Astrocyte of the cerebellum (primary cell): ENCODE results near the gene PBX3.

ENCODE experiments used
- DNase-seq: peaks from one replicate; pipeline ENCODE4 v3.0.0-alpha.2; 2011; ENCODE audit warnings: low read depth
- H3K4me3 ChIP-seq: 2 replicates; pipeline ENCODE4 v1.5.1; 2011; ENCODE audit warnings: mild to moderate bottlenecking, low read depth, low read length, moderate library complexity
- in situ Hi-C: cut with HindIII; loops from 2 replicates; pipeline ENCODE4 v1.10.0; 2017; ENCODE audit warnings: low sequenced_read_pairs
- TF ChIP-seq, protein P1 (sequence below): IDR thresholded peaks from 2 replicates; pipeline ENCODE4 v1.5.1; 2012; ENCODE audit warnings: low read length, low read depth, moderate library complexity, mild to moderate bottlenecking; ENCODE audit errors: missing control alignments

The PBX3 gene

DNA sequence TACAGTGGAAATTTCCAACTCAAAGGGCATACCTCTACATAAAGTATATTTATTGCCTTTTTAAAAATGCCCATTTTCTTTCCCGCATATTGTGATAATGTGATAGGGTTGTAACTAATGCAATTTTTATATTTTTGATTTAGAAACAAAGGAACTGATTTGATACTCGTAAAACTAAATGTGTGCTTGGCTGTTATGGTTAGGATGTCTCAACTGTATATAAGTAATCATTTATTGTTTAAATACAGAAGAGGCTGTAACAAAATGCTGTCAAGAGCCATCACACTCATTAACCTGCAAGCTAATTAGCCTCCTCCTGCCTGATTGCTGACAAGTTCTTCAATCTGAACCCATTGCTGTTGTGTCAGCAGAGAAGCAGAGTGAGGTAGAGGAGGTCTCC, 149.2 kb downstream of the PBX3 start:
- TF ChIP-seq, protein P1, sequence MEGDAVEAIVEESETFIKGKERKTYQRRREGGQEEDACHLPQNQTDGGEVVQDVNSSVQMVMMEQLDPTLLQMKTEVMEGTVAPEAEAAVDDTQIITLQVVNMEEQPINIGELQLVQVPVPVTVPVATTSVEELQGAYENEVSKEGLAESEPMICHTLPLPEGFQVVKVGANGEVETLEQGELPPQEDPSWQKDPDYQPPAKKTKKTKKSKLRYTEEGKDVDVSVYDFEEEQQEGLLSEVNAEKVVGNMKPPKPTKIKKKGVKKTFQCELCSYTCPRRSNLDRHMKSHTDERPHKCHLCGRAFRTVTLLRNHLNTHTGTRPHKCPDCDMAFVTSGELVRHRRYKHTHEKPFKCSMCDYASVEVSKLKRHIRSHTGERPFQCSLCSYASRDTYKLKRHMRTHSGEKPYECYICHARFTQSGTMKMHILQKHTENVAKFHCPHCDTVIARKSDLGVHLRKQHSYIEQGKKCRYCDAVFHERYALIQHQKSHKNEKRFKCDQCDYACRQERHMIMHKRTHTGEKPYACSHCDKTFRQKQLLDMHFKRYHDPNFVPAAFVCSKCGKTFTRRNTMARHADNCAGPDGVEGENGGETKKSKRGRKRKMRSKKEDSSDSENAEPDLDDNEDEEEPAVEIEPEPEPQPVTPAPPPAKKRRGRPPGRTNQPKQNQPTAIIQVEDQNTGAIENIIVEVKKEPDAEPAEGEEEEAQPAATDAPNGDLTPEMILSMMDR: no peak
- in situ Hi-C loops: no loop called here
- H3K4me3 ChIP-seq: no peak overlapping the region

GRCh38 chr9:125896964-125897363, 149.8 kb downstream of the PBX3 start:
- TF ChIP-seq, protein P1: no peak
- DNase-seq: no peak
- H3K4me3 ChIP-seq: no peak overlapping the region
- in situ Hi-C loops: no loop called here

More for the DNA sequence above, 149.2 kb downstream of the PBX3 start:
- no peak for DNase-seq

GRCh38 chr9:125897481-125897880, 150.3 kb downstream of the PBX3 start:
- DNase-seq: no peak
- TF ChIP-seq, protein P1: no peak
- in situ Hi-C loops: no loop called here
- no peak overlapping the region for H3K4me3 ChIP-seq

DNA sequence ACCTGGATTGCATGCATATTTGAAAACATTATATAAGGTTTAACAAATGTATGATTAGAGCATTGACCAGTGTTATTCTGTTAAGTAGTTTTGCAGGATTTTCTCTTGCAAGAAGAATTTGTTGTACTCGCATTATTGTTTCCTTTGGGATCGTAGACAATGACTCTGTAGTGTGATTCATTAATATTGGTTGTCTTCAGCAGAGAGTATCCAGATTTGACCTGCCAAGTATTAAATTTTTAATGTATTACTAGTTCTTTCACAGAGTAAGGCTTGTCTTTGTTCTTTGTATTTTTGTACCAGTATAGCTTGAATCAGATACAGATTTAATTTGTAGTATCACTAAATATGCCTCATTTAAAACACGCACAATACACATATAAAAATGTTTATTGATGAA, 155.0 kb downstream of the PBX3 start:
- no peak for DNase-seq
- TF ChIP-seq, protein P1: no peak
- in situ Hi-C loops: no loop called here
- no peak overlapping the region for H3K4me3 ChIP-seq

DNA sequence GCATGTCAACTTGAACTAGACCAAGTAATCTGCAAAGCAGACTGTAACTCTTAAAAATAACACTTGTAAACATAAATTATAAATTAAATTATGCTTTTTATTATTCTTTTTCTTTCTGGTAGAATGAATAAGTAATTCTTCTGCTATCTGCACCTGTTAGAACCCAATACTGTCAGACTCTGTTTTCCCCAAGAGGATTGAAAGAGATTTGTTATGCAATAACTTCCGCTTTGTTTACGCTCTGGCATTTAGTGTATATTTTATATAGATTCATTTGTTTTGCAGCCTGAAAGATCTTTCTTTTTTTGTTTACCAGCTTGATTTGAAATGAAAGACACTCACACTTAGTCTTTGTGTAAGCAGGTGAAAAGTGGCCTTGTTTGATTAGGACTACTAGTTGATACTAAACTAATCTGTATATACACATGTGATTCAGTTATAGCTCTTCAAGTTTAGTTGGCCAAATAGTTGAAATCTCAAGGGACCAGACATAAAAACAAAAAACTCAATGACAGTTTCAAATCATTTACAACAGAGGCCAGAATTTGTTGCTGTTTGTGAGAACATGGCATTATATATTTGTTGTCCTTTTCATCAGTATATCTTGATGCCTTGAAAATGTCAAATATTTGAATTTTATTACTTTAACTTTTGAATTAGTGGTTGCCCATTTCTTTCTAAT, 155.8 kb downstream of the PBX3 start:
- TF ChIP-seq, protein P1: no peak
- no peak for DNase-seq
- in situ Hi-C loops: no loop called here
- no peak overlapping the region for H3K4me3 ChIP-seq

- H3K4me3 ChIP-seq: no peak overlapping the region
- DNase-seq: no peak
- in situ Hi-C loops: no loop called here
- TF ChIP-seq, protein P1: no peak
Measured at GRCh38 chr9:125904155-125904851, 157.1 kb downstream of the PBX3 start.
